NCI-H460 (cell line): ENCODE data around the gene RHOU. TPM values are rescaled to one million over a fixed set of nuclear protein-coding genes. Genes with fewer than 3 reads are reported as not detected.

ENCODE experiments used
- DNase-seq: peaks from one replicate; pipeline ENCODE4 v3.0.0-alpha.2; 2016; ENCODE audit warnings: low read depth; ENCODE audit errors: extremely low read depth
- total RNA-seq: library from RNA; depleted of rRNA; stranded (reverse); fragments of >200 nt; shearing (Covaris generic); gene quantifications from 2 replicates; pipeline ENCODE4 v1.2.3, GENCODE V29; 2014; rRNA removed

RHOU gene
- total RNA-seq, 1 experiment from 2014 or later = 1.7 TPM

GRCh38 chr1:228782662-228783417 lies 47.6 kb downstream of the RHOU start:
- no peak for DNase-seq

- no peak for DNase-seq
Observed at GRCh38 chr1:228783418-228784040, 48.2 kb downstream of the RHOU start.

GRCh38 chr1:228784181-228784580 lies 48.9 kb downstream of the RHOU start:
- DNase-seq = no peak

- DNase-seq = no peak
Observed at GRCh38 chr1:228785366-228786330, 50.4 kb downstream of the RHOU start.

GRCh38 chr1:228786361-228787129 lies 51.3 kb downstream of the RHOU start:
- DNase-seq = no peak

GRCh38 chr1:228791791-228792190 lies 56.5 kb downstream of the RHOU start:
- no peak for DNase-seq

GRCh38 chr1:228792601-228793000 lies 57.3 kb downstream of the RHOU start:
- no peak for DNase-seq

- no peak for DNase-seq
Observed at GRCh38 chr1:228793032-228793431, 57.8 kb downstream of the RHOU start.

- DNase-seq = no peak
Observed at GRCh38 chr1:228794173-228794572, 58.9 kb downstream of the RHOU start.

GRCh38 chr1:228794810-228795209 lies 59.5 kb downstream of the RHOU start:
- DNase-seq = no peak

- DNase-seq = no peak
Observed at GRCh38 chr1:228795596-228795995, 60.3 kb downstream of the RHOU start.

Other genes with a start within 250 kb of the RHOU start
- 120 and 146 TPM in 2 replicates for gene RNF187, start 248.1 kb upstream of the RHOU start, total RNA-seq